ENCODE results near the gene PDZD7.

The PDZD7 gene

DNA sequence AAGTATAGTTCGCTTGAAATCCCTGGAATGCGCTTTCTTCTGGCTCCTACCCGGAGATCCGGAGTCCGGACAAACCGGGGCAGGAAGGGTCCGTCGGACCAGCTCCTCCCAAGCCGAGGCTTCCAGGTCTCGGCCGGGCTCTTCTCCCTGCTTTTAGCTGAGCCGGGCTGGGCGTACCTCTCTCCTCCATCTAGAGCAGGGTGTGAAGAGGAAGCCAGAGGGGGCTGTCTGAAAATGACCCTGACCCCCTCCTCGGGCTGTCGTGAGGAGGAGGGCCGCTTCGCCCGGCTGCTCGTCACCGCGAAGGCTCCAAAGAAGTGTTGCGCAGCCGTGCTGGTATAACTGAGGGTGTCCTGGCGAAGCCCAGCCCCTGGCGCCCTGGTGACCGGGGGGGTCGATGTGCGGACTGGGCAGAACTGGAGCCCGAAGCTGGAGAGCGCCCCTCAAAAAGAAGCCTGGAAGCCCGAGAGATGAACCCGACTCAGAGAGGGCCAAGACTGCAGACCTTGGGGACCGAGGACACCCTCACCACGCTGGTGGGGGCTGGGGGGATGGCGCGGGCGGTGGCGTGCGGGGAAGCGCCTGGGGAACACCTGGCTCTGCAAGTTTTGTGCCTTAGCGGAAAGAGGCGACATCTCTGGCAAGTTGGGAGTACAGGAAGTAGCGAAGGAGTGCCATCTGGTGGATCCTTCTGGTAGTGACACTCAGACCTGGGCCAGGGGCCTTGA, 36.6 kb upstream of the PDZD7 start:
- Histone ChIP-seq H3K36me3 (ENCODE audit: control insufficient read depth in 1 of 2, insufficient read depth in 2 of 2, low read length in 2 of 2) (no peaks in the 10 kb centered on the region), H3K9me3 (ENCODE audit: control insufficient read depth in 1 of 2, low read length in 2 of 2) (no peaks in the 10 kb centered on the region), H3K27ac (ENCODE audit: low read depth, low read length) (no peak overlapping the region), H3K4me3 (ENCODE audit: low read depth in 1 of 2, low read length in 2 of 2) (peak overlapping the region; percentile 71 to 76), H3K27me3 (ENCODE audit: control insufficient read depth in 1 of 2, insufficient read depth in 2 of 2, low read length in 2 of 2) (peaks cover under 1 to 16% of the 10 kb centered on the region in 2 donors), H3K9ac (ENCODE audit: low read depth in 1 of 2, low read length in 2 of 2) (peak overlapping the region; percentile 70 to 73), H3K4me1 (ENCODE audit: control insufficient read depth in 1 of 2, insufficient read depth in 2 of 2, low read length in 2 of 2) (peaks cover 32 to 38% of the 10 kb centered on the region in 2 donors)

DNA sequence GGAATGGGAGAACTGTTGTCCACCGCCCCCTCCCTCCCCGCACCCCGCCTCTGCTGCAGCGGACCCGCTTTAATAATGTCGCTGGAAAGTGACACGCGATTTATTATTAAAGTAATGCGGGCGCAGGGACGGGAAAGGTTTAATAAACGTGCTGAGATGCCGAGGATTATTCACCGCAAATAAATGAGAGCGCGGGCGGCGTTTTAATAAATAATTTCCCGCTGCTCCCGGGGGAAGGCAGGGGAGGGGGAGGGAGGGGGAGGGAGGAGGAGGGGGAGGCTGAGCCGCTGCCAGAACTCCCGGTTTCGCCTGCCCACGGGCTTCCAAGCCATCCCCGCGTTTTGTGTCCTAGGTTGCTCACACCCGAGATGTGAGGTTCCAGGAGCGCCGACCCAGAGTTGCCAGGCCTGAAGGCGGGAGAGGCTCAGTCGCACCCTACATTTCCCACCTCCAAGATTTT, 36.0 kb upstream of the PDZD7 start:
- Histone ChIP-seq H3K27ac (ENCODE audit: low read depth, low read length) (peak overlapping the region; percentile 81), H3K4me3 (ENCODE audit: low read depth in 1 of 2, low read length in 2 of 2) (peak overlapping the region; percentile 71 to 76), H3K9ac (ENCODE audit: low read depth in 1 of 2, low read length in 2 of 2) (peak overlapping the region; percentile 70 to 73), H3K4me1 (ENCODE audit: control insufficient read depth in 1 of 2, insufficient read depth in 2 of 2, low read length in 2 of 2) (peaks cover 38 to 41% of the 10 kb centered on the region in 2 donors), H3K9me3 (ENCODE audit: control insufficient read depth in 1 of 2, low read length in 2 of 2) (no peaks in the 10 kb centered on the region), H3K27me3 (ENCODE audit: control insufficient read depth in 1 of 2, insufficient read depth in 2 of 2, low read length in 2 of 2) (peaks cover 0 to 16% of the 10 kb centered on the region in 2 donors), H3K36me3 (ENCODE audit: control insufficient read depth in 1 of 2, insufficient read depth in 2 of 2, low read length in 2 of 2) (no peaks in the 10 kb centered on the region)

DNA sequence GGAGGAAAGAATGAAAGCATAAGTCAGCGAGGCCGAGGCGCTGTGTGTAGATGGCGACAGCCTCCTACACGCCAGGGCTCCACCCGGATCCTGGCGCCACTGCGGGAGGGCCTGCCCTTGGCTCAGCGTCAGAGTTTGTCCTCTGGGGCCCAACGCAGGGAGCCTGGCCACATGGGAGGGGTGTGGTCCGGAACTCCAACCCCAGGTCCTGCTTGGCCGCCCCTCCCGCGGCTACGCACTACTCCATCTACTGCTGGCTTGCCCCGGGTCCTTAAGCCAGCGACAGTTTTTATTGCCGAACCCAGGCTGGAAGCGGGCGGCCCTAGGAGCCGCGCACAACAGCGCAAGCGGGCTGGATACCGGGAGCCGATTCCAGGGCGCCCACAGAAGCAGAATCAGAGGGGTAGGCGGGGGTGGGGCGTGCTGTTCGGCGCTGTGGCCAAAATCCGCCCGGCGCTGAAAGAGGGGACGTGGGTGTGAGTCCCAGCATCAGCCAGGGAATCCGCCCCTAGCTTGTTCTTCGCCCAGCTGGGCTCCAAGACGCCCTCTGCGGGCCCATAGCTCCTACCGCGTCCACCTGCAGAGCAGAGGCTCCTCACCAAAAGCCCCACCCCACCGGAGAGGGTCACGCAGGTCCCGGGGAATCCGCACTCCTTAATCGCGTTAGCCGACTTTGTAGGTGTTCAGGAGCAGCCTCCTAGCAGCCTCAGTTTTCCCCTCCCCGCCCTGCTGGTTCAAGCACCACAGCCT, 35.4 kb upstream of the PDZD7 start:
- H3K36me3 ChIP-seq (ENCODE audit: control insufficient read depth in 1 of 2, insufficient read depth in 2 of 2, low read length in 2 of 2), result no peaks in the 10 kb centered on the region
- H3K9me3 ChIP-seq (ENCODE audit: control insufficient read depth in 1 of 2, low read length in 2 of 2), result no peaks in the 10 kb centered on the region
- H3K9ac ChIP-seq (ENCODE audit: low read depth in 1 of 2, low read length in 2 of 2), result peak overlapping the region; percentile 66 to 70
- peak overlapping the region; percentile 71 to 76 for H3K4me3 ChIP-seq (ENCODE audit: low read depth in 1 of 2, low read length in 2 of 2)
- H3K27ac ChIP-seq (ENCODE audit: low read depth, low read length), result peak overlapping the region; percentile 81
- H3K4me1 ChIP-seq (ENCODE audit: control insufficient read depth in 1 of 2, insufficient read depth in 2 of 2, low read length in 2 of 2), result peaks cover 44 to 46% of the 10 kb centered on the region in 2 donors
- H3K27me3 ChIP-seq (ENCODE audit: control insufficient read depth in 1 of 2, insufficient read depth in 2 of 2, low read length in 2 of 2), result peaks cover 0 to 16% of the 10 kb centered on the region in 2 donors

DNA sequence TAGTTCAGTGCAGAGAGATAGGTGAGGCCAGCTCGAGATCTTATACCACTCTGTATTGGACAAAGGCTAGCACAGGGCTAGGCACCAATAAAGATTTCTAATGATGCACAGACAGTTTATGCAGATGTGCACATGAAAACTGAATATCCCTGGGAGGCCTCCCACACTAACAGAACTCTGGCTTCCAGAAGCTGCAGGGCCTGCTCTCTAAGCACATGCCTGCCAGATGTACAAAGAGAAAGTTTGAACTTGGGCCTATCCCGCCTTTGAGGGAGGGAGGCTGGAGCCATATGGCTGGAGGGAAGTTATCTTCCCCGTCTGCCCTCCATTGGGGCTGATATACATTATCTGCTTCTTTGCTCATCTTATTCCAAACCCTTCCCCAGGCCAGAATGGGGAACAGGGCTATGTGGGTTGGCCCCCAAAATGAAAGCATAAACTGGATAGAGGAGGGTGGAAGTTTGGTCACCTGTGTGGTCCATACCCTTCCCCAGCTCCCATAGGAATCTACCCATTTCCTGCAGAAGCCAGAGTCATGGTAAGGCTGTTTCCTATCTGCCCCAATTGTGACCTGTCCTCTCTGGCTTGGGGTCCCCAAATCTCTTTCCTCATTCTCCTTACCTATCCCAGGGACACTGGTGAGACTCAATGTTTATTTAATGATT, 34.7 kb upstream of the PDZD7 start:
- H3K27me3 ChIP-seq (ENCODE audit: control insufficient read depth in 1 of 2, insufficient read depth in 2 of 2, low read length in 2 of 2), result peaks cover 0 to 16% of the 10 kb centered on the region in 2 donors
- H3K27ac ChIP-seq (ENCODE audit: low read depth, low read length), result peak overlapping the region; percentile 81
- peaks cover 46 to 48% of the 10 kb centered on the region in 2 donors for H3K4me1 ChIP-seq (ENCODE audit: control insufficient read depth in 1 of 2, insufficient read depth in 2 of 2, low read length in 2 of 2)
- H3K9me3 ChIP-seq (ENCODE audit: control insufficient read depth in 1 of 2, low read length in 2 of 2), result no peaks in the 10 kb centered on the region
- peak overlapping the region; percentile 71 to 76 for H3K4me3 ChIP-seq (ENCODE audit: low read depth in 1 of 2, low read length in 2 of 2)
- H3K9ac ChIP-seq (ENCODE audit: low read depth in 1 of 2, low read length in 2 of 2), result peak overlapping the region; percentile 54 to 70
- no peaks in the 10 kb centered on the region for H3K36me3 ChIP-seq (ENCODE audit: control insufficient read depth in 1 of 2, insufficient read depth in 2 of 2, low read length in 2 of 2)

DNA sequence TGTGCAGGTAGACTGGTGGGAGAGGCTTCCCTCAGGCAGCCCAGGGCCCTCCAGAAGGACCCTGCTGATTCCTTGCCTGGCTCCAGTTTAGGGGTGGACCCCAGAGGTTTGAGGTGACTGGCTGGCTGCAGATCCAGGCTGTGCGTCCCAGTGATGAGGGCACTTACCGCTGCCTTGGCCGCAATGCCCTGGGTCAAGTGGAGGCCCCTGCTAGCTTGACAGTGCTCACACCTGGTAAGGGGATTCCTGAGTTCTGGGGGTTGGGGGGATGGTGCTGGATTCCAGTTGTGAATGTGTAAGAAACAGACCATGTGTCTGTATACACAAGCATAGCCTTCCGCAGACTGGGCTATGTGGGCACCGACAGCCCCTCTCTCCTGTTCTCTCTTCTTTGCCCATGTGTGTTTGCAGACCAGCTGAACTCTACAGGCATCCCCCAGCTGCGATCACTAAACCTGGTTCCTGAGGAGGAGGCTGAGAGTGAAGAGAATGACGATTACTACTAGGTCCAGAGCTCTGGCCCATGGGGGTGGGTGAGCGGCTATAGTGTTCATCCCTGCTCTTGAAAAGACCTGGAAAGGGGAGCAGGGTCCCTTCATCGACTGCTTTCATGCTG, 33.6 kb upstream of the PDZD7 start:
- no peak overlapping the region for H3K4me3 ChIP-seq (ENCODE audit: low read depth in 1 of 2, low read length in 2 of 2)
- H3K9ac ChIP-seq (ENCODE audit: low read depth in 1 of 2, low read length in 2 of 2), result no peak overlapping the region
- peaks cover 46 to 59% of the 10 kb centered on the region in 2 donors for H3K4me1 ChIP-seq (ENCODE audit: control insufficient read depth in 1 of 2, insufficient read depth in 2 of 2, low read length in 2 of 2)
- peaks cover 0 to 16% of the 10 kb centered on the region in 2 donors for H3K27me3 ChIP-seq (ENCODE audit: control insufficient read depth in 1 of 2, insufficient read depth in 2 of 2, low read length in 2 of 2)
- H3K9me3 ChIP-seq (ENCODE audit: control insufficient read depth in 1 of 2, low read length in 2 of 2), result no peaks in the 10 kb centered on the region
- H3K27ac ChIP-seq (ENCODE audit: low read depth, low read length), result no peak overlapping the region
- H3K36me3 ChIP-seq (ENCODE audit: control insufficient read depth in 1 of 2, insufficient read depth in 2 of 2, low read length in 2 of 2), result no peaks in the 10 kb centered on the region

DNA sequence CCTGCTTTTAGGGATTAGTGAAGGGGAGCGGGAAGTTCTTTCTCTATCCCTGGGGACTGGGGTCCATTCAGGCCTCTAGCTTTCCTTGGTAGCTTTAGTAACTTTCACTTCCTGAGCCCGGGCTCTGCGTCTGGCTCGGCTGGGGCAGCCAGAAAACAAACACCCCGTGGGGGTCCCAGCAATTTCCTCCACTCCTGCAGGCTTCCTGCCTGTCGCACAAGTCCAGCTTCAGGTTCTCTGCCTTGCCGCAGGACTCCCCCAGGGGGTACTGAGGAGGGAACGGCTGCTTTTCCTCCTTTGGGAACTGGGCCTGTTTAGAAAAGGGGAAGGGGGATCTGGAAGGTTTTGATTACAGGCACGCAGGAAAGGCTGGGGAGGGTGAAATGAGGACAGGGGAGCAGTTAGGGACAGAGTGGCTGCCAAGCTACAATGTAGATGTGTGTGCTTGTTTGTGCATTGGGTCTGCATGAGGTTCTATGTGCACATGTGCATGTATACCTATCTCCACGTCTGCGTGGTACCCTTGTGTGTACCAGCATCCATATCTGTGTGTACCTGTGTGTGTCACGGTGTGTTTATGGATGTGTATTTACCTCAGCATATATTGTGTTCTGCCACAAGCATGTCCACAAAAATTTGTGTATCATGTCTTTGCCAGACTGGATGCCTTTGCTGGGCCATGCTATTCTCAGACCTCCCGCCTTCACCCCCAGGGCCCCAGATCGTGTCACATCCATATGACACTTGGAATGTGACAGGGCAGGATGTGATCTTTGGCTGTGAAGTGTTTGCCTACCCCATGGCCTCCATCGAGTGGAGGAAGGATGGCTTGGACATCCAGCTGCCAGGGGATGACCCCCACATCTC, 32.9 kb upstream of the PDZD7 start:
- no peak overlapping the region for H3K27ac ChIP-seq (ENCODE audit: low read depth, low read length)
- peaks cover 46 to 62% of the 10 kb centered on the region in 2 donors for H3K4me1 ChIP-seq (ENCODE audit: control insufficient read depth in 1 of 2, insufficient read depth in 2 of 2, low read length in 2 of 2)
- no peak overlapping the region for H3K9ac ChIP-seq (ENCODE audit: low read depth in 1 of 2, low read length in 2 of 2)
- peak overlapping the region in 1 of 2 donors; percentile 89 for H3K4me3 ChIP-seq (ENCODE audit: low read depth in 1 of 2, low read length in 2 of 2)
- H3K27me3 ChIP-seq (ENCODE audit: control insufficient read depth in 1 of 2, insufficient read depth in 2 of 2, low read length in 2 of 2), result peaks cover 0 to 16% of the 10 kb centered on the region in 2 donors
- no peaks in the 10 kb centered on the region for H3K36me3 ChIP-seq (ENCODE audit: control insufficient read depth in 1 of 2, insufficient read depth in 2 of 2, low read length in 2 of 2)
- H3K9me3 ChIP-seq (ENCODE audit: control insufficient read depth in 1 of 2, low read length in 2 of 2), result no peaks in the 10 kb centered on the region

DNA sequence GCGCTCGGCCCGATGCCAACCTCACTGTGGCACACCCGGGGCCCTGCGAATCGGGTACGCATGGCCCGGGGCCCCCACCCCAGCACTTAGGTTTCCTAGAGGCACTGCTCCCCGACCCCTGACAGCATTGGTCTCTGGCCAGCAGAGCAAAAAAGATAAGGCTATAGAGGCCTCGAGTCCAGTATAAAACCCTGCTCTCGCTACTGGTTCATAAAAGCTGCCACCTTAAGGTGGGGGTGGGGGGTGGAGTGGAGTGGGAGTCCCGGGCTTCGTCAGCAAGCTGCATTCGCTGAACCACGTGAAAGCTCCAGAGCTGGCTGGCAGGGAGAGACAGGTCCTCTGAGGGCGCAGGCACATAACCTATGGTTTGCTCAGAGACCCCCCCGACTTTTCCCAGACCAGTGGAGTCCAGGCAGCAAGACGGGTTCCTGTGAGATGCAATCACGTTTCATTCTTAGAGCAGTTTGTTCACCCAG, 32.2 kb upstream of the PDZD7 start:
- peaks cover 49 to 62% of the 10 kb centered on the region in 2 donors for H3K4me1 ChIP-seq (ENCODE audit: control insufficient read depth in 1 of 2, insufficient read depth in 2 of 2, low read length in 2 of 2)

DNA sequence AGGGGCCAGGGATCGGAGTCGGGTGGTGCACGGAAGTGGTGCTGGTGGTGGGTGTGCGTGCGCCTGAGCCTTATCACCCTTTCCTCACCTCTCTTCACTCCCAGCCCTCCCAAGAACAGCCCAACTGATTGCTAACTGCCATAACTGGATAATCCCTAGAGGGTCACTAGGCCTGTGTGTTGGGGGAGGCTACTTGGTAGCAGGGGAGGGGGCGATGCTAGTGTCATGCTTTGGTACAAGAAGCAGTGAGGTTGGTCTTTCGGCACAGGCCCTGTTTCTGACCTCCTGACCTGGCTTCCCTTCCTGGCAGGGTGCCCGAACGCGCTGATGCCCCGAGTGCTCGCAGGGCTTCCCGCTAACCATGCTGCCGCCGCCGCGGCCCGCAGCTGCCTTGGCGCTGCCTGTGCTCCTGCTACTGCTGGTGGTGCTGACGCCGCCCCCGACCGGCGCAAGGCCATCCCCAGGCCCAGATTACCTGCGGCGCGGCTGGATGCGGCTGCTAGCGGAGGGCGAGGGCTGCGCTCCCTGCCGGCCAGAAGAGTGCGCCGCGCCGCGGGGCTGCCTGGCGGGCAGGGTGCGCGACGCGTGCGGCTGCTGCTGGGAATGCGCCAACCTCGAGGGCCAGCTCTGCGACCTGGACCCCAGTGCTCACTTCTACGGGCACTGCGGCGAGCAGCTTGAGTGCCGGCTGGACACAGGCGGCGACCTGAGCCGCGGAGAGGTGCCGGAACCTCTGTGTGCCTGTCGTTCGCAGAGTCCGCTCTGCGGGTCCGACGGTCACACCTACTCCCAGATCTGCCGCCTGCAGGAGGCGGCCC, 31.5 kb upstream of the PDZD7 start:
- H3K4me1 ChIP-seq (ENCODE audit: control insufficient read depth in 1 of 2, insufficient read depth in 2 of 2, low read length in 2 of 2), result peaks cover 49 to 60% of the 10 kb centered on the region in 2 donors
- H3K9ac ChIP-seq (ENCODE audit: low read depth in 1 of 2, low read length in 2 of 2), result peak overlapping the region; percentile 85 to 100
- peaks cover 0 to 16% of the 10 kb centered on the region in 2 donors for H3K27me3 ChIP-seq (ENCODE audit: control insufficient read depth in 1 of 2, insufficient read depth in 2 of 2, low read length in 2 of 2)
- no peaks in the 10 kb centered on the region for H3K9me3 ChIP-seq (ENCODE audit: control insufficient read depth in 1 of 2, low read length in 2 of 2)
- H3K36me3 ChIP-seq (ENCODE audit: control insufficient read depth in 1 of 2, insufficient read depth in 2 of 2, low read length in 2 of 2), result no peaks in the 10 kb centered on the region
- peak overlapping the region; percentile 89 to 98 for H3K4me3 ChIP-seq (ENCODE audit: low read depth in 1 of 2, low read length in 2 of 2)
- peak overlapping the region; percentile 98 for H3K27ac ChIP-seq (ENCODE audit: low read depth, low read length)

More for the DNA sequence above, 32.2 kb upstream of the PDZD7 start:
- H3K27ac ChIP-seq (ENCODE audit: low read depth, low read length), result peak overlapping the region; percentile 60
- H3K36me3 ChIP-seq (ENCODE audit: control insufficient read depth in 1 of 2, insufficient read depth in 2 of 2, low read length in 2 of 2), result no peaks in the 10 kb centered on the region
- peaks cover 0 to 16% of the 10 kb centered on the region in 2 donors for H3K27me3 ChIP-seq (ENCODE audit: control insufficient read depth in 1 of 2, insufficient read depth in 2 of 2, low read length in 2 of 2)
- H3K4me3 ChIP-seq (ENCODE audit: low read depth in 1 of 2, low read length in 2 of 2), result peak overlapping the region; percentile 89 to 98
- peak overlapping the region; percentile 85 to 100 for H3K9ac ChIP-seq (ENCODE audit: low read depth in 1 of 2, low read length in 2 of 2)
- H3K9me3 ChIP-seq (ENCODE audit: control insufficient read depth in 1 of 2, low read length in 2 of 2), result no peaks in the 10 kb centered on the region
